ENCODE data around the gene ANXA6. TPM values are rescaled to one million over a fixed set of nuclear protein-coding genes. Genes with fewer than 3 reads are reported as not detected.

Gene ANXA6
- total RNA-seq, 1 donor, result 194 TPM

- H3K4me3 ChIP-seq (ENCODE audit: low read depth, low read length), result no peak overlapping the region
- DNase-seq (ENCODE audit: low read depth), result no peak
- TF ChIP-seq CTCF (IDR thresholded peaks at IDR 0.05; ENCODE audit: insufficient read depth, low read length), result no peak
Observed at GRCh38 chr5:151065609-151066008, 92.0 kb downstream of the ANXA6 start.

DNA sequence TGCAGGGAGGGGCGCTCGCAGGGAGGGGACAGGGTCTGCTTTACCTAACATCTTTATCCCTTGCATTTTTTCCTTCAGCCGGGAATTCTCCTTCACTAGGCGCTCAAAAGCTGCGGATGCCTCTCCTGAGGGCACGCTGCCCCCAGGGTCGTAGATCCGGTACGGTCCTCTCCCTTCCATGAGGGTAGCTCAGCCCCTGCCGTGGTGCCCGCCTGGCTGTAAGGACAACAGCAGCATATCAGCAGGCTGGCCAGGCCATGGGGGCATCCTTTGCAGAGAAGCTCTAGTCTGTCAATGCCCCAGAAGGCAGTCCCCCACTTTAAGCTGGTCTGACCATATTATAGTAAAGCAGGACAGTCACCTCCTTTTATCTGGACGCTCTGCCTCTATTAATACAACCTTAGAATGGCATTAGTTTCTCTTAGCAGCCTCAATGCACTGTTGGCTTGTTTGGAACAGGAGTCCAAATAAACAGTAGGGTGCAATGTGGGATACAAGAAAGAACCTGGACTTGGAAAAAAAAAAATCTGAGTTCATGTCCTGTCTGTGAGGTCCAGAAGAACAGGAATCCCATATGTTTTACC is 92.6 kb downstream of the ANXA6 start:
- no peak for TF ChIP-seq CTCF (IDR thresholded peaks at IDR 0.05; ENCODE audit: insufficient read depth, low read length)
- no peak overlapping the region for H3K4me3 ChIP-seq (ENCODE audit: low read depth, low read length)
- no peak for DNase-seq (ENCODE audit: low read depth)

GRCh38 chr5:151063142-151063989 is 94.2 kb downstream of the ANXA6 start:
- no peak overlapping the region for H3K4me3 ChIP-seq (ENCODE audit: low read depth, low read length)
- no peak for TF ChIP-seq CTCF (IDR thresholded peaks at IDR 0.05; ENCODE audit: insufficient read depth, low read length)
- peak; percentile 87 for DNase-seq (ENCODE audit: low read depth)

DNA sequence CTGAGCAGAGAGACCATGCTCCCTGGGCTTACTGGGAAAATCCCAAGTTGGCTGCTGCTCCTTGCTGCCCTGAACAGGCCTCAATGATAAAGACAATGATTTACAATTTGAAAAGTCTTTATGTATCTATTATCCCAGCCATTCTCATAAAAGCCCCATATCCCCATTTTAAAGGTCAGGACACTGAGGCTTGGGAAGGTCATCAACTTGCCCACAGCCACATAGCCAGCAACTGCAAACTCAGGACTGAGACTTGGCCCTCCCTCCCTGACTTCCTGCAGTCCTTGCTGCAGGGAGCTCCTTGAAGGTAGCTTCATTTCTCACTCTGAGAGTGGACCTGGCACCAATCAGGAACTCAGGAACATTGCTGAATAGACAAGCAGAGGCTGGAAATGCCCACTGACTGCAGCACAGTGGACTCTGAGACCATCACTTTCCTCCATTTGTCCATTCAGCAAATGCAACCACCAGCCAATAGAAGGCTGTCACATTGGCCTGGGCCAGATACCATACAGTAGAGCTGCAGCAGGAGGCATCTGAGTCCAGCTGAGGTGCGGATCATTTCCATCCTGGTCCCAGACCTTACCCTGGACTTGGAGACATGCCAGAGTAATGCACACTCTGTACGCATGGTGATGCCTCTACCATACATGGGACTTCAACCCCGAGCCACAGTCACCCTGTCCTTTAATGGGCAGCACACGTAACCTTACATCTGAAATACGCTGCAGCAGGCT is 95.0 kb downstream of the ANXA6 start:
- no peak overlapping the region for H3K4me3 ChIP-seq (ENCODE audit: low read depth, low read length)
- no peak for DNase-seq (ENCODE audit: low read depth)
- TF ChIP-seq CTCF (IDR thresholded peaks at IDR 0.05; ENCODE audit: insufficient read depth, low read length), result no peak

- TF ChIP-seq CTCF (IDR thresholded peaks at IDR 0.05; ENCODE audit: insufficient read depth, low read length), result no peak
- DNase-seq (ENCODE audit: low read depth), result no peak
- H3K4me3 ChIP-seq (ENCODE audit: low read depth, low read length), result no peak overlapping the region
Observed at GRCh38 chr5:151060742-151061141, 96.8 kb downstream of the ANXA6 start.

- no peak for DNase-seq (ENCODE audit: low read depth)
- TF ChIP-seq CTCF (IDR thresholded peaks at IDR 0.05; ENCODE audit: insufficient read depth, low read length), result no peak
- H3K4me3 ChIP-seq (ENCODE audit: low read depth, low read length), result no peak overlapping the region
Observed at GRCh38 chr5:151058891-151059489, 98.6 kb downstream of the ANXA6 start.
